ENCODE data around the gene GLIPR2.

GRCh38 chr9:36170531-36170930, 34.0 kb downstream of the GLIPR2 start:
- TF ChIP-seq CTCF (IDR thresholded peaks at IDR 0.05 in 4 of 5, conservative IDR thresholded peaks at IDR 0.05 in 1 of 5) (no peak), POLR2A (IDR thresholded peaks at IDR 0.05) (no peak)
